OCI-LY3 (cell line): ENCODE measurements around the gene NODAL.

ENCODE experiments used
- EZH2phosphoT487 ChIP-seq: fragments of 200-600 bp; shearing (Covaris generic); IDR thresholded peaks from 2 replicates; pipeline ENCODE4 v1.6.1; 2018; ENCODE audit warnings: antibody characterized with exemption, mixed run types, low read depth
- TF ChIP-seq, protein P1 (sequence below): fragments of 200-600, 300-600 bp; sonication (generic); IDR thresholded peaks from 2 replicates; pipeline ENCODE4 v1.5.1; 2014; ENCODE audit warnings: antibody characterized with exemption, low read length, low read depth

DNA sequence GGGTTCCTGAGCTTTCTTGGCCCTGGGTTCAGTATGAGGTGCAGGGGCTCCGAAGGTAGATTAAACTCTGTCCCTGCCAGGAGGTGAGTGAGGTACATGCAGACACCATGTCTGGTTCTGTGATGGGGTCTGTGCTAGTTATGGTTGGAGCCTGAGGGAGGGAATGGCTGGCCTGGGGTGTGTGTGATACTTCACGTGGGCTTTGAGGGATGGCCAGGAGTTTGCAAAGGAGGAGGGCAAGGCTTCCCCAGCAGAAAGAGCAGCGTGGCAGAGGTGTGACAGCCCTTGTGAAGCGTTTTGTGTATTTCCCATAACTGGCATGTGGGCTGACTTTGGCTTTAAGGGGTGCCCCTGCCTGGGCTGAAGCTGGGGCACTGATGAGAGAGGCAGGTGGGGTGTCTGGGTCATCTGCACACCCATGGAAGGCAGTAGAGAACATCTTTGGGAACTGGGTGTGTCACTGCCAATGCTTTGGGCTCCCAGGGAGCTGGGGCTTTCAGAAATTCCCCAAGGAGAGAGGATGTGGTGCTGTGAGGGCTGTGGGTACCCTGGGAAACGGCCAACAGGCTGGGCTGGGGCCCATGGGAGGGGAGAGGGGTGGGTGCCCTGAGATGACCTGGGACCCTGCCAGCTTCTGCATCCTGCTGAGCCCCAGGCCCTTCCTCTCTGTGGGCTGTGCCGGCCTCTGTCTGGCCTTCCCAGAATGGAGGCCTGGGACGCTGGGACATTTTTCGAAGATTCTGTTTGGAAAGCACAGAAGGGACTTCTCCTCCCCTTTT is 41.7 kb upstream of the NODAL start:
- TF ChIP-seq, protein P1, sequence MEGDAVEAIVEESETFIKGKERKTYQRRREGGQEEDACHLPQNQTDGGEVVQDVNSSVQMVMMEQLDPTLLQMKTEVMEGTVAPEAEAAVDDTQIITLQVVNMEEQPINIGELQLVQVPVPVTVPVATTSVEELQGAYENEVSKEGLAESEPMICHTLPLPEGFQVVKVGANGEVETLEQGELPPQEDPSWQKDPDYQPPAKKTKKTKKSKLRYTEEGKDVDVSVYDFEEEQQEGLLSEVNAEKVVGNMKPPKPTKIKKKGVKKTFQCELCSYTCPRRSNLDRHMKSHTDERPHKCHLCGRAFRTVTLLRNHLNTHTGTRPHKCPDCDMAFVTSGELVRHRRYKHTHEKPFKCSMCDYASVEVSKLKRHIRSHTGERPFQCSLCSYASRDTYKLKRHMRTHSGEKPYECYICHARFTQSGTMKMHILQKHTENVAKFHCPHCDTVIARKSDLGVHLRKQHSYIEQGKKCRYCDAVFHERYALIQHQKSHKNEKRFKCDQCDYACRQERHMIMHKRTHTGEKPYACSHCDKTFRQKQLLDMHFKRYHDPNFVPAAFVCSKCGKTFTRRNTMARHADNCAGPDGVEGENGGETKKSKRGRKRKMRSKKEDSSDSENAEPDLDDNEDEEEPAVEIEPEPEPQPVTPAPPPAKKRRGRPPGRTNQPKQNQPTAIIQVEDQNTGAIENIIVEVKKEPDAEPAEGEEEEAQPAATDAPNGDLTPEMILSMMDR = no peak
- TF ChIP-seq EZH2phosphoT487 = no peak
